AG08395 (cell line): ENCODE data around the gene KDELR1.

Experiments
- DNase-seq: peaks from one replicate; pipeline ENCODE4 v3.0.0; 2012; ENCODE audit warnings: mixed read lengths, low spot score

KDELR1 gene

DNA sequence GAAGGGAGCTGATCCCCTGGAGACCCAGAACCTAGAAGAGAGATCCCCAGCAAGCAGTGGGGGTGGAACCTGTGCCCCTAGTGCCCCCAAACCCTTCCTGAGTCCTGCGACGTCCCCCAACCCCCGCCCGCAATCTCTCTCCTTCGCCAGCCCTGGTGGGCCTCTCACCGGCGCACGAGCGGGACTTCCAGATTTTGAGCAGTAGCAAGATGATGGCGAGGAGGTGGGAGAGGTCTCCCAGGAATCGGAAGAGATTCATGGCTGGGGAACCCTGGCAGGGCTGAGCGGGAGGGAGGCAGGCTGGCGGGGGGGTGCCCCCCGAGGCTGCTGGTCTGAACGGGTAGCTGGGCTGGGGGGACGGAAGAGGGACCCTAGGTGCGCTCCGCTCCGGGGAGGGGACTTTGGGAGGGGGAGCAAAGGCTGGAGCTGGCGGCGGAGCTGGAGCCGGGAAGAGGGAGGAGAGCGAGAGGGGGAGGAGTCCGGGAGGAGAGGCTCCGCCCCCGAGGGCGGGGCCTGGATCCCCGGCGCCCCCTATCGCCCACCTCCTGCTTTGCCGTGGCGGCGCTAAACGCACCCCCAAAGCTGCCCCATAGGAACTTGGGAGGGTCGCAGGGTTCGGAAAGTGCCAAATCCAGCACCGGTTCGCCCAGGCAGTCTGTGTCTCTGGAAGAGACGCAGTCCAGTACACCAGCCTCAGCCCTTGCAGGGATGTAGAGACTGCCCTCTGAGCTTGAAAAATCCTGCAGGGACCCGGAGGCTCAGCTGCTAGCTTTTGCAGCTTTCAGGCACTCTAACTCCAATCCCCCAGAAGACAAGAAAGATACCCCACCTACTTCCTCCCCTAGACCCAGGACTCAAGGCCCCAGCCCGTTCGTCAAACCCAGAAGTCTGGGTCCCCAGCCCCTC is at the start of gene KDELR1:
Gene KDELR1, minus strand, starts transcription at position 452 of the 906 bp plus-strand sequence. Its CDS starts 193 bp downstream, at position 259.
- peak; percentile 95 for DNase-seq

- DNase-seq: no peak
Measured at GRCh38 chr19:48436586-48436985, 45.2 kb upstream of the KDELR1 start.

DNA sequence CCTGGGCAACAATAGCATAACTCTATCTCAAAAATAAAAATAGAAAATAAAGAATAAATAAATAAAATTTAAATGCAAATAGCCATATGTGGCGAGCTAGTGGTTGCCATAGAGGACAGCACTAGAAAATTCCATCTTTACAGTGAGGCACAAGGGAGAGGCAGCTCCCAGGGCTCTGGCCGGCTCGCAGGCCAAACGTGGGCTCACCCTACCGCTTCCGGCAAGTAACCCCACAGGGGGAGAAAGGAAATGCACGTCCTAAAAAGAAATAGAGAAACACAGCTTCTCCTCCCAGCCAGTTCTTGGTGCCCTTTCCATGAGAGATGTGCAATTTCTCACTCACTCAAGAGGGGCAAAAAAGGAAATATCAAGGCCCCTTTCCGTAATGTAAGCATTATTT is 42.0 kb upstream of the KDELR1 start:
- no peak for DNase-seq

- DNase-seq: no peak
Measured at GRCh38 chr19:48428670-48429069, 37.3 kb upstream of the KDELR1 start.

- DNase-seq: peak; percentile 54
Measured at GRCh38 chr19:48424694-48425219, 33.4 kb upstream of the KDELR1 start.

- no peak for DNase-seq
Measured at GRCh38 chr19:48421548-48421947, 30.2 kb upstream of the KDELR1 start.

DNA sequence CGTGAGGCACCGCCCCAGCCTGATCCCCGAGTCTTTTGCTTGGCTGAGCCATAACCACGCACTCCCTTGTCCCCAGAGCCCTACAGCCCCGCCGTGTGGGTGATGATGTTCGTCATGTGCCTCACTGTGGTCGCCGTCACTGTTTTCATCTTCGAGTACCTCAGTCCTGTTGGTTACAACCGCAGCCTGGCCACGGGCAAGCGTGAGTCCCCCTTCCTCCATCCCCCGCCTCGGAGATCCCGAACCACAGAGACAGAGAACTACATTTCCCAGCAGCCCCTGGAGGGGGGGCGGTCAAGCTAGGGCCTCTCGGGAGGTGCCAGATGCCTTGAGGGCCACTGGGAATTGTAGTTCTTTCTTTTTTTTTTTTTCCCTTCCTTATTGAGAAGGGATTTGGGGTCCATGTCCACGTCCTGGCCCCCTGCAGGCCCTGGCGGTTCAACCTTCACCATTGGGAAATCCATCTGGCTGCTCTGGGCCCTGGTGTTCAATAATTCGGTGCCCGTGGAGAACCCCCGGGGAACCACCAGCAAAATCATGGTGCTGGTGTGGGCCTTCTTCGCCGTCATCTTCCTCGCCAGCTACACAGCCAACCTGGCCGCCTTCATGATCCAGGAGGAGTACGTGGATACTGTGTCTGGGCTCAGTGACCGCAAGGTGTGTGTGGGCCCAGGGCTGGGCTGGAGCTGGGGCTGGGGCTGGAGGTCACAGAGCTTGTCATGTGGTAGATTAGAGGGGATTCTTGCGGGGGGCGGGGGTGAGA is 28.0 kb upstream of the KDELR1 start:
- peak; percentile 53 for DNase-seq

- DNase-seq: peak; percentile 34
Measured at GRCh38 chr19:48418317-48419064, 27.1 kb upstream of the KDELR1 start.

GRCh38 chr19:48417421-48417820 is 26.1 kb upstream of the KDELR1 start:
- no peak for DNase-seq

DNA sequence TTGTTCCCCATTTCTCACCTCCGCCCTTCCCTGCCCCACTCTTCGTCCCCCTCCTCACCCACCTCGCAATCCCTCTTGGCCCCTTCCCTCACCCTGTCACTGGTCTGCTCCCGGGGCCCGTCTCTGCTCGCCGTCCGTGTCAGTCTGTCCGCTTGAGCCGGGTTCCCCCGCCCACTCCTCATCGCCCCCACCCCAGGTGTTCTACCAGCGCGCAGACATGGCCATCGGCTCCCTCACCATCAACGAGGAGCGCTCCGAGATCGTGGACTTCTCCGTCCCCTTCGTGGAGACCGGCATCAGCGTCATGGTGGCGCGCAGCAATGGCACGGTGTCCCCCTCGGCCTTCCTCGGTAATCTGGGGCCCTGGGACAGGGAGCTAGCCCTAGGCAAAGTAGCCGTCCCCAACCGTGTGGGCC is 24.5 kb upstream of the KDELR1 start:
- DNase-seq: no peak

- peak; percentile 50 for DNase-seq
Measured at GRCh38 chr19:48415395-48415794, 24.0 kb upstream of the KDELR1 start.

DNA sequence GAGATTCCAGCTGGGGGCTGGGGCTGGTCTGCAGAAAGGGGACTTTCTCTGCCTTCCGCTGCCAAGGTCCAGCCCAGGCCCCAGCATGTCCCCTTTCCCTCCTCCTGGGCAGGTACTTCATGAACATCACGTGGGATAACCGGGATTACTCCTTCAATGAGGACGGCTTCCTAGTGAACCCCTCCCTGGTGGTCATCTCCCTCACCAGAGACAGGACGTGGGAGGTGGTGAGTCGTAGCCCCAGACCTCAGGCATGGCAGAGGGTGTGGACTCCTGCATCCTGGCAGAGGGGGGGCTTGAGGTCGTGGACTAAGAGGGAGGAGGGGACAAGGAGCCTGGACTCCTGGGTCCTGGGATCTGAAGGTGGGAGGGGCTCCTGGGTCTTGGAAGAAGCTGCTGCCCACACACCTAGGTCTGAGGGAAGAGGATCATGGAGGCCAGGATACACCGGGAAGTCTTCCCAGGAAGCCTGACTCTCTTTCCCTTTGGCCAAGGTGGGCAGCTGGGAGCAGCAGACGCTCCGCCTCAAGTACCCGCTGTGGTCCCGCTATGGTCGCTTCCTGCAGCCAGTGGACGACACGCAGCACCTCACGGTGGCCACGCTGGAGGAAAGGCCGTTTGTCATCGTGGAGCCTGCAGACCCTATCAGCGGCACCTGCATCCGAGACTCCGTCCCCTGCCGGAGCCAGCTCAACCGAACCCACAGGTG is 22.7 kb upstream of the KDELR1 start:
- DNase-seq: peak; percentile 32

DNA sequence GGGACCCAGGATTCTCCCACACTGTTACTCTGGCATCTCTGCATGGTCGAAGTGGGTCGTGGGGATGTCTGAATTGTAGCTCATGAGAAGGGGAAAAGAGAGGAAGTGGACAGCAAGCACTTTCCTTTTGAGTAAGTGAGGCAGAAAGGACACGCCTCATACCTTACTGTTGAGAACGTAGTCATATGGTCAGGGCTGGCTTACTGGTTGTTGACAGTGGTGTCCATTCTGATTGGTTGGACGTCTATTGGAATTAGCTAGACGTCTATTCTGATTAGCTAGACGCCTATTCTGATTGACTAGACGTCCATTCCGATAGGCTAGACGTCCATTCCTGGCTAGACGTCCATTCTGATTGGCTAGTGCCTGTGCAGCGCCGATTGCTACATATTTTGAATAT is 14.5 kb upstream of the KDELR1 start:
- DNase-seq: no peak

DNA sequence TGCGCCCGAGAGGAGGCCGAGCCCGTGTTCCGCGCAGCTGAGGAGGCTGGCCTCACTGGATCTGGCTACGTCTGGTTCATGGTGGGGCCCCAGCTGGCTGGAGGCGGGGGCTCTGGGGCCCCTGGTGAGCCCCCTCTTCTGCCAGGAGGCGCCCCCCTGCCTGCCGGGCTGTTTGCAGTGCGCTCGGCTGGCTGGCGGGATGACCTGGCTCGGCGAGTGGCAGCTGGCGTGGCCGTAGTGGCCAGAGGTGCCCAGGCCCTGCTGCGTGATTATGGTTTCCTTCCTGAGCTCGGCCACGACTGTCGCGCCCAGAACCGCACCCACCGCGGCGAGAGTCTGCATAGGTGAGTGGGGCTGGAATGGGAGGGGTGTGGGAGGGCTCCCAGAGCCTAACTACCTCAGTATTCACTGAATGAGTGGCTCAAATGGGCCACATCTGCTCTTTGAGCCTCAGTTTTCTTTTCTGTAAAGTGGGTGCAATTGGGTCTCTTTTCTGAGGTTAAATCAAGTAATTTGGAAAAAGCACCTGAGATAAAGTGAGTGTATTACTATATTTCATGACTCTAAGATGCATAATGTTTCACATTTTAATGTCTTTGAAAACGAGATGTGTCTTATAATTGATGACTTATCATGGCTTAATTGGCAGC is 13.8 kb upstream of the KDELR1 start:
- no peak for DNase-seq

DNA sequence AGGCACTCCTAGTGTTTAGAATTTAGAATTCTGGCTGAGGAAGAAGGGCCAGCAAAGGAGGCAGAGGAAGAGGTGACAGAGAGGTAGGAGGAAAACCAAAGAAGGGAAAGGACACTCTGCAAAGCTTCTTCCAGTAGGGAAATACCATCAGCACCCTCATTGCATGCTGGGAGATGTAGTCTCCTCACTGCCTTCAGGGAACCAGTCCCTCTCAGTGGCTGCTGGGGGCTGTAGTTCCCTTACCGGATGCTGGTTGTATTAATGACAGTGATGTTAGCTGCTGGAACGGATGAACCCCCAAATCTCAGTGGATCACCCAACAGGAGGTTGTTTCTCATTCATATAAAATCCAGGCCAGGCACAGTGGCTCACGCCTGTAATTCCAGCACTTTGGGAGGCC is 12.3 kb upstream of the KDELR1 start:
- peak; percentile 64 for DNase-seq

- DNase-seq: no peak
Measured at GRCh38 chr19:48401287-48401686, 9.9 kb upstream of the KDELR1 start.

- peak; percentile 89 for DNase-seq
Measured at GRCh38 chr19:48400018-48400742, 8.8 kb upstream of the KDELR1 start.

- peak; percentile 75 for DNase-seq
Measured at GRCh38 chr19:48398375-48399235, 7.3 kb upstream of the KDELR1 start.

- peak; percentile 23 for DNase-seq
Measured at GRCh38 chr19:48398102-48398374, 6.7 kb upstream of the KDELR1 start.
